T-helper 22 cell (primary cell): ENCODE data around the gene LZTS3.
"Not testable (repeated sequence)": the region's sequence is repeated elsewhere in the genome, so short reads cannot be mapped to it uniquely, and the experiment has no call there.

Experiments
- DNase-seq: peaks from one replicate; pipeline ENCODE4 v3.0.0-alpha.2; 2020; ENCODE audit warnings: low read depth

The LZTS3 gene

GRCh38 chr20:3192226-3193015, 19.1 kb upstream of the LZTS3 start:
- no peak for DNase-seq

- no peak for DNase-seq
These were observed 17.3 kb upstream of the LZTS3 start for GRCh38 chr20:3190681-3191111.

GRCh38 chr20:3189561-3190131, 16.3 kb upstream of the LZTS3 start:
- no peak for DNase-seq

- no peak for DNase-seq
These were observed 15.6 kb upstream of the LZTS3 start for GRCh38 chr20:3188823-3189413.

GRCh38 chr20:3187861-3188260, 14.5 kb upstream of the LZTS3 start:
- DNase-seq: not testable (repeated sequence)

GRCh38 chr20:3183896-3184612, 10.7 kb upstream of the LZTS3 start:
- DNase-seq: no peak

- DNase-seq: not testable (repeated sequence)
These were observed 9.1 kb upstream of the LZTS3 start for GRCh38 chr20:3182429-3182828.

- no peak for DNase-seq
These were observed 7.9 kb upstream of the LZTS3 start for GRCh38 chr20:3181270-3181669.

- DNase-seq: no peak
These were observed 7.0 kb upstream of the LZTS3 start for GRCh38 chr20:3180319-3180718.

- no peak for DNase-seq
These were observed 4.6 kb upstream of the LZTS3 start for GRCh38 chr20:3177746-3178485.

GRCh38 chr20:3175270-3175669, 1.9 kb upstream of the LZTS3 start:
- DNase-seq: no peak

GRCh38 chr20:3174442-3175261, 1.3 kb upstream of the LZTS3 start:
- DNase-seq: no peak

- peak; percentile 78 for DNase-seq
These were observed 477 bp upstream of the LZTS3 start for GRCh38 chr20:3173610-3174441.

GRCh38 chr20:3172126-3172932, 1.0 kb downstream of the LZTS3 start:
- no peak for DNase-seq

- DNase-seq: no peak
These were observed 1.8 kb downstream of the LZTS3 start for GRCh38 chr20:3171391-3172125.

- no peak for DNase-seq
These were observed 4.3 kb downstream of the LZTS3 start for GRCh38 chr20:3168829-3169590.

- DNase-seq: no peak
These were observed 5.1 kb downstream of the LZTS3 start for GRCh38 chr20:3168079-3168828.
